ENCODE results near the gene AHI1.

DNA sequence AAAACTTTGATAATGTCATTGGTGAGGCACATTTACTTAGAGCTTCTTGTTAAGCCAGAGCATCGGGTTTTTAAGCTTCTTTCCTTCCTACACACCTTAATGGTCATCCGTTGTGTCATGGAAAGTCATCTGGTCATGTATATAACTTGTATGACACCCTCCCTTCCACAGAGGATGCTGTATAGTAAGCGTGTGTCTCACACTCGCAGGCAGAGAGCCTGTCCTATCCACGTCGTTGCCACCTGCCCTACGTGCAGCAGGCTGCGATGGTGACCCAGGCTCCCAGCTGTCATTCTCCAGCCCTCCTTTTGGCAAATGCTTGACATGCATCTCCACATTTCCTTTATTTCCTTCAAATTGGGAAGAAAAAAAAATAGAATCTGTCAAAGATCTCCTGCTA is 230.9 kb downstream of the AHI1 start:
- TF ChIP-seq, protein P1, sequence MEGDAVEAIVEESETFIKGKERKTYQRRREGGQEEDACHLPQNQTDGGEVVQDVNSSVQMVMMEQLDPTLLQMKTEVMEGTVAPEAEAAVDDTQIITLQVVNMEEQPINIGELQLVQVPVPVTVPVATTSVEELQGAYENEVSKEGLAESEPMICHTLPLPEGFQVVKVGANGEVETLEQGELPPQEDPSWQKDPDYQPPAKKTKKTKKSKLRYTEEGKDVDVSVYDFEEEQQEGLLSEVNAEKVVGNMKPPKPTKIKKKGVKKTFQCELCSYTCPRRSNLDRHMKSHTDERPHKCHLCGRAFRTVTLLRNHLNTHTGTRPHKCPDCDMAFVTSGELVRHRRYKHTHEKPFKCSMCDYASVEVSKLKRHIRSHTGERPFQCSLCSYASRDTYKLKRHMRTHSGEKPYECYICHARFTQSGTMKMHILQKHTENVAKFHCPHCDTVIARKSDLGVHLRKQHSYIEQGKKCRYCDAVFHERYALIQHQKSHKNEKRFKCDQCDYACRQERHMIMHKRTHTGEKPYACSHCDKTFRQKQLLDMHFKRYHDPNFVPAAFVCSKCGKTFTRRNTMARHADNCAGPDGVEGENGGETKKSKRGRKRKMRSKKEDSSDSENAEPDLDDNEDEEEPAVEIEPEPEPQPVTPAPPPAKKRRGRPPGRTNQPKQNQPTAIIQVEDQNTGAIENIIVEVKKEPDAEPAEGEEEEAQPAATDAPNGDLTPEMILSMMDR (IDR thresholded peaks at IDR 0.05; ENCODE audit: insufficient read depth, low read depth, low read length), result no peak
- no peak for TF ChIP-seq EZH2 (IDR thresholded peaks at IDR 0.05; ENCODE audit: insufficient read depth, low read length)

All from astrocyte (in vitro differentiated cells and primary cell).